GM19452 (cell line): ENCODE data around the gene TMEM18.

Source experiments
- ATAC-seq: cut with Tn5 transposase; IDR thresholded peaks from one replicate; pipeline ENCODE4 v1.9.1; 2021; ENCODE audit not compliant: unreplicated experiment

The TMEM18 gene

DNA sequence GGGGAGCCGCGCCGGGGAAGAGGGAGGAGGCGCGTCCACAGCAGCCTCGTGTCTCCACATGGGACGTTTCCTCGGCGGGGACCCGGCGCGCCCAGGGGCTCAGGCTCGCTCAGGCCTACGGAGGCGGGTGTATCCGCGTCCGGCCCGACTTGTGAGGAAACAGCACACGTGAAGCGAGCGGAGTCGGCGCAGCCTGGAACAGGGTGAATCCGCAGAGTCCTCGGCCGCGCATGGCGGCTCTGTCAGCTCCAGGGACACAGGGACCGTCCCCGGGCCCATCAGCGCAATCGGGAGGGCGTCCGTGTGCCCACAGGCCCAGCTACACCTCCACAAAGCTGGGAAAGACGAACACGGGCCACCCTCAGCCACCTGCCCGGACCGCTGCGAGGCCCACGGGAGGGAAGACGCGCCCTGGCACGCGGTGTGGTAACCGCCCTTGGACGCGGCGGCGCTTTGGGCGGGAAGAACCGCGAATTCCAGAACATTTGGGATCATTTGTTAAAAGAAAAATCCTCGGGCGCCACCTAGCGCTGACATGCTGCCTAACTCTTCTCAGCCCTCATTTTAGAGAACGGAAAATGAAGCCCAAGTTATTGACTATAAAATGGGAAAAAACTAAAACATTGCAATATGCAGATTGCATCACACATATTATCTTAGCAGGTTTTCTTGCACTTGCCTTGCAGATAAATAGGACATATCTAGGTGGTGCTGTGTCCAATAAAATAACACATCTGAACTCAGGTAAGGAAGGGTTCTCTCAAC lies 40.4 kb downstream of the TMEM18 start:
- no peak for ATAC-seq

DNA sequence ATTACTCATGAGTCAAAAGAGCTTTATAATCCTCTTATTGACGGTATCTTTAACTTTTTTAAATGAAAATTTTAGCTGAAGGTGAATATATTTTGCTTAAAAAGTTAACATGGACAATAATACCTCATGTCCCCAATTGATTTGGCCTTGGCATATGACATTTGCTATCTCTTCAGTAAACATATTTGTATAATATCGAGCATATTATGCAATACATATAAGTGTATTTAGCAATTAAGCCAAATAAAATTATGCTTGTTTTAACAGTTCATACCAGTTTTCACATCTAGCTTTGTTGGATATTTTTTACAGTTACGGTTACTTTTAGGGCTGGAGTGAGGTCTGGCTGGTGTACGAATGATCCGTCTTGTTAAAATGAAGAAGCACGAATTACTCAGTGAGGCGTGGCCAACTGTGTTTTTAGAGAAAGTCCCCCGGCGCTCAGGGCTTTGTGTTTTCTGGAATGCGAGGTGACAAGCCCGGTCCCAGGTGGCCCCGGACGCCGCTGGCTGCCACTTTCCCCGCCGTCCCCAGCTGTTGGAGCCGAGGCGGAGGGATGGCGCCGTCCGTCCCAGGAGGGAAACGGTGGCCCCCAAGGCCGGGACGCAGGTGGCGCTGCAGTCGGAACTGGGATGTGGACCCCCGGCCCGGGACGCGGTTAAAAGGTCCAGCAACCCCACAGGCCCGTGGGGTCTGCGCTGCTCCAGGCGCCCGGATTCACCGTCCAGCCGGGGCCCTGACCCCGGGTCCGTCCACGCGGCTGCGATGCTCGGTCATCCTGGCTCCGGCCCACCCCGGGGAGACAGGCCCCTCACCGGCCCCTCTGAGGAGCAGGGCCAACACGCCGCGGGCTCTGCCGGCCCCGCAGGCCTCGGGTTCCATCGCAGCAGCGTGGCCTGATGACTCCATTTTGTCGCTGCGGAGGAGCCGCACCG lies 41.3 kb downstream of the TMEM18 start:
- no peak for ATAC-seq

DNA sequence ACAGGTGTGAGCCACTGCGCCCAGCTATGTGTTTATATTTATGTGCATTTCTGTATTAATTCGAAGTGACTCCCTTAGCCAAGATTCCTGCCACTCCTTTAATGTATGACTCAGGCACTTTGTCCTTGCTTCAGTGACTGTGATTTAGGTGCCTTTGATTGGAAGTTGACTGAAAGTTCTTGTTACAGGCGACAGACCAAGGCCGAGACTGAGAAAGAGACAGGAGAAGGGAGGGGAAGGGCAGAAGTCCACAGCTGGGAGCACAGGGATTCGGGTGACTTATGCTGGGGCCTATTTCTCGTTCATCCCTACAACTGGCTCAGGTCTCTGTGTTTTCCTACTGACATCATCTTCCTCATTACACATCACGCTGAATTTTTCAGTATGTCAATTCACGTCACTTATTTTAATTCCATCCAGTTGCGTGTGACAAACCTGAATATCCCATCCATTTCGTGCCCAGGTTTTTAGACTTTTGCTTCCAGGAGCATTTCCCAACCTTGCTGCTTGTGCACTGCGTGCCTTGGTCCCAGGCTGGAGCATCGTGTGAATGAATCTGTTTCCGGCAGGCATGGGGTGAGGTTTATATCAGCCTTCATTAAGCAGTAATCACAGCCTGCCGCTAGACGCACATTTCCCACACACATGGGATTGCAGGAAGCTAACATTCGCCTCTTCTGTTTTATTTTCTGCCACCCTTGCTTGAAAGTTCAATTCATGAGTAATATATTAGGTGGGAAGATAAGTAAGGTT lies 42.4 kb downstream of the TMEM18 start:
- no peak for ATAC-seq

DNA sequence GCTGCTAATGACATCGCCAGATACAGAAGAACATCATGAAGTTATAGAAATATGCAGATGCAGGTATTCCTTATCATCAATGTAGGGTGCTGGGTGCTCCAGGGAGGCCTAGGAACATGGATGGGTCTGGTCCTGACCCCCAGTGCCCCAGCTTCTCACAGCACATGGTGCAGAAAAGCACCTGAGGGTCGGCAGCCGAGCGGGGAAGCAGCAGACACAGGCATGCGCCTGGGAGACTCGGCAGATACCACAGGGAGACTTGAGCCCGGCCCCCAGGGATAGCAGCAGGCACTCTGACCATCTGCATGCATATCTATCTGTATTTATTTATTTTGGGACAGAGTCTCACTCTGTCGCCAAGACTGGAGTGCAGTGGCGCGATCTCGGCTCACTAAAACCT lies 43.2 kb downstream of the TMEM18 start:
- ATAC-seq: no peak

DNA sequence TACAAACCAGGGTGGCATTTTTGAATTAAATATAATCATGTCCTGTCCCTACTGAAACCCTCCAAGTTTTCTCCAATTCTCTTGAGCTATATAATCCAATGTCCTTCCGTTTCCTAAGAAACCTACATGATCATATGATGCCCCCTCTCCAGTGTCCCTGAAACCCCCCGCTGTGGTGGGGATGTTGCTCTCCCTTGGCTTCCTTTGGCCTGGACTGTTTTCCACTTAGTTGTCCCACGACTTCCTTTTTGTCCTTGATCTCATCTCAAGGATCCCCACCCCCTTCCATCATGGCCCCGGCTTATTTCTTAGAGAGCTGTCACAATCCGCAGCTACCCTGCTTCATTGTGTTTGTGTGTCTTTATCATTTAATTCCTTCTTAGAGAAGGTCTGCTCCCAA lies 43.8 kb downstream of the TMEM18 start:
- no peak for ATAC-seq

DNA sequence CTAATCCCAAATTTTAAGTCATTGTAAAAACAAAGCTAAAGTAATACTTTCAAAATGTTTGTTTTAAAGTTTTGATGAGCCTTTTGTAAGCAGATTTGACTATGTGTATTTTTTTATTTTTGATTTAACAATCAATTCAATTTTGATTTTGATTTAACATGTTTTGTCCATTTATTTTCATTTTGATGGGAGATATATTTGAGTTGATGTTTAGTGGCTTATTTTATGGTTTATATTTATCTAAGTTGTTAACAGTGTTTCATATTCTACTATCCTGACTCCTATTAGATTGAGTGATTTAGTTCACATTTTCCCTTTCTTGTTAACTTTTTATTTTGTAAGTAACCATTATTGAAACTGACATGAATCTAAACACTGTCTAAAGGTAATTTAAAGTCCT lies 44.7 kb downstream of the TMEM18 start:
- no peak for ATAC-seq

DNA sequence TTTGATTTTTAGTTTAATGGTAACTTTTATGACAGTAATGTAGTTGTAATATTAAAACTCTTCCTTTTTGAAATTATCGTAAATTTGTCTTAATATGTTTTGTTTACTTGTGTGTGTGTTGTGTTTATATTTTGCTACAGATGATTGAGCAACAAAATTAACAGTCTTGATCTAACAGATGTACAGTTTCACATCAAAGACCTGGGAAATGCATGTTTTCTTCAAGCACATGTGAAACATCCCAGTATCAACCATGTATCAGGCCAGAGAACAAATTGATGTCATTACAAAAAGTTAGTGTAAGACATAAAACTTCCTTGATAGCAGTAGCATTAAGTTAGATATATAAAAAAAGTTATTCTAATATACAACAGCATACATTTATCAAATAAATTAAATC lies 45.5 kb downstream of the TMEM18 start:
- no peak for ATAC-seq

DNA sequence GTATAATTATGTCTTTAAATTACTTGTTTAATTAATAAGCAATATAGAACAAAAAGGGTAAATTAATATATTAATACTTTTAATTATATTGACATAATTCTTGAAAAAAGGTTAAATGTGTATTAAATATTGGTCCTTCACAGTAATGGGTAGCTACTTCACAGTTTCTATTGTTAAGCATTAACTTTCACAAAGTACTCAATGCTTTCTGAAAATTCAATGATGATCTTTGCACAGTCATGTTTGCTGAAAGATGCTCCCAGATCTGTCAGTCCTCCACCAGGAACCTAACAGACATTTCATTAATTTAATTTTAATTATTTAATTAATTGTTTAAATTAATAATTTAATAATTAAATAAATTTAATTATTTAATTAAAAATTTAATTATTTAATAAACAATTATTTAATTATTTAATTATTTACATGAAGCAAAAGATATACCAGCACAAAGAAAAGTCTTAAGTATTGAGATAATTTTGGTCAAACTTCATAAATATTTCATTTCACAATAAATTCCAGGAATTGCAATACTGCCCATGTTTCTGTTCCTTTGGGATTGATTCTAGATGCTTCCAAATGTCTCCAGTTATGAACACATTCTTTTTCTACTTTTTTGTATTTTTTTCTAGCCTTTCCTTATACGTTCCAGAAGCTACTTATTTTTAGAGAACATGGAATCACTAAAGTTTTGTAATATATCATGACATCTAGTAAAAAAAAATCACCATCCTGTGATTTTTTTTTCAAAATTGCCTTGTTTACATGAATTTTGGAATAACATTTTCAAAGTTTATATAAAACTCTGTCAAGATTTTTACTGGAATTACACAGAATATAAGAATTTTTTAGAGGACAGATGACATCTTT lies 46.5 kb downstream of the TMEM18 start:
- no peak for ATAC-seq

DNA sequence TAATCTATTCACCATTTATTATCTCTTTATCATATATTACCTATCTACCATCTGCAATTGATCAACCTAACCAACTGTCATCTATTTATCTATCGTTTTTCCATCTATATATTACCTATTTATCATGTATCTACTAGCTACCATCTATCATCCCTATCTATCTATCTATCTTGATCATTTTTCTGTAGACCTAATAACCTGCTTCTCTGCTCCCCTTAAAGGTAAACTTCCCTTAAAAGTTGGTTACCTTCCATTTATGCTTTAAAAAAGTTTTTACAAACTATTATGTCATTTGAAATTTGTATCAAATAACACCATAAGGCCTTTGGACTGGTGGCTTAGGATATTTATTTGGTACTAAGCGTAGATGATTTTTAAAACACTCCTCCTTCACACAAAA lies 47.2 kb downstream of the TMEM18 start:
- no peak for ATAC-seq

DNA sequence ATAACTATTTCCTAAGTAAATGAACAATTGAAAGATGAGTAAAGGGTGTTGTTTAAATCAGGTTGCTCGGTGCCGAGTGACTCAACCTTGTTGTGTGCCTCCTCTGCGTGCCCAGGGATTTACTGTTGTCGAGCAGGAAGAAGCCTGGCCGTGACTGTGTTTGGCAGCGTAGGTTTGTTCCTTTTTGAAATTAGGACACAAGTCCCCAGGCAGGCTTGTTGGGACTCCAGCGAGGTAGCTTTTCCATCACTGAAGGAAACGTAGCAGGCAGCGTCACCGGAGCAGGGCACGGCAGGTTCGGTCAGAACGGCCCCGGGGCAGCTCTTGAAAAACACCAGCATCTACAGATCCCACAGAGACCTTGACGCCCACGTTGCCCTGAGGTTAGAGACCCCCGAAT lies 48.6 kb downstream of the TMEM18 start:
- no peak for ATAC-seq

DNA sequence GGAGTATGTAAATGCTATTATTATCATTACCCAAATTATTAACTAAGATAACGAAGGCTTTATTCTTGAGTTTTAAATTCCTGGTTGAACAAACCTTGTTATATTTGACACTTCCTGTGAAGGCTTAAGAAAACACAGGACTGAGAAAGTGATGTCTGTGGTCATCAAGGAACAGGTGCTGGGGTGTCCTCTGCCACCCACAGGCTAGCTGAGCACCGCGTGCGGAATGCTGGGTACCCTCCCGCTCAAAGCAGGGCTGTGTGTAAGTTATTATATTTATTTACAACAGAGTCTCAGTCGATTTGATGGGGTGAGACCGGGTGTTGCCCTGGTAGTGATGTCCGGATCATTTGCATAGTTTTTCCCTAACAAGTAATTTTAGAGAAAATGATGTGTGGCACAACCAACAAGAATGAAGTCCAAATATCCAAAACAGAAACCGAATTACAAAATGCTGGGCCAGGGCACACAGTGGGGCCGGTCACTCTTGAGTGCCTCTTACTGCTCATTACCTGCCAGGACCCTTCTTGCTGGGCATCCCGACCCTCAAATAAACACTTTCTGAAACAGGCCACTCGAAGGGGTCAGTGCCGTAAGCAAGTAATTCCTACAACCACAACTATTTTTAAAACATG lies 49.2 kb downstream of the TMEM18 start:
- no peak for ATAC-seq

DNA sequence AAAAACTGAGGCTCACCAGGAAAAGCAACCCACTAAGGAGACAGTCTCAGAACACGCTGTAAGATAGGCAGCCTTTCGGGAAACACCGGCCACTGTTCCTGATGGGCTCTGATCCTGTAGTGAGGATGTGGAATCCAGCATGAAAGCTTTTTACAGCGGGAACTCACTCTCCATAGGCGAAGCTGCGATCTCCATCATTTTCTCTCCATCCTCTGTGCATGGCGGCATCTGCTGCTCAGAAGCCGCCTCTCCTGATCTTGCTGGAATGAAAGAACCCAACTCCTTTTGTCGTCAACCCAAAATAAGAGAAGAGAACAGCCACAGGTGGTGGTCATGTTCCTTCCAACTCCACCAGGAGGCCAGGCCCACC lies 49.9 kb downstream of the TMEM18 start:
- no peak for ATAC-seq

DNA sequence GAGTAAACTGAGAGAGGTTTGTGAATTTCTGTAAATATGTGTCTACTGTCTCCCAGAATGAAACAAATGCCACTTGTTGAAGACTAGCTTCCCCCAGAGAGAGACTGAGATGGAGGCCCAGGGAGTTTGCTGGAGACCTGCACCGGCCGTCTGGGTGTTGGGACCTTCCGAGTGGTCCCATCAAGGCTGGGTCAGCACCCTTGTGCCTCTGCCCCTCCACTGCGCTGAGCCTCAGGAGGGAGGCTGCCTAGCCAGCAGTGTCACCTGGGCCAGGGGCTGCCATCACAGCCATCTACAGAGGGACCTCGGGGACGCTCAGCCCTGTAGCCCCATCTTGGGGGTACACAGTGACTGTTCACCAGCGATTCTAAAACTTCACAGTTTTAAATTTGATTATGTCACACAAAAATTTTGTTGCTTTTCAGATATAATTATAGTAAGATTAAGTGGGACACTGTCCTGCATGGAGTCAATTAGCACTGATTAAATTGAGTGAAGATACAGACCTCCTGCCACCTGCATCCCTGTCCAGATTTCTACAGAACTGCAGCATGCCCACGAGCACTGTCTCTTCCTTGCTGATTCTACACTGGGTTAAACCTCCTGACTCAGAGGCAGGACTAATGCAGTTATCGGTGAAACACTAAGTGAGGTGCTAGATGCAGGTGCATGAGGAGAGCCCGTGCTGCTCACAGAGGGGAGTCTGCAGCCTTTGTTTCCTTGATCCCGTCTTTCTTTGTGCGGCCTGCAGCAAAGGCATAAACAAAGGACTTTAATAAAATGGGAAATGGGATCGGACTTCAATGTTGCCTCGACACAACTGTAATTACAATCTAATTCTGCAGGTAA lies 50.5 kb downstream of the TMEM18 start:
- no peak for ATAC-seq

DNA sequence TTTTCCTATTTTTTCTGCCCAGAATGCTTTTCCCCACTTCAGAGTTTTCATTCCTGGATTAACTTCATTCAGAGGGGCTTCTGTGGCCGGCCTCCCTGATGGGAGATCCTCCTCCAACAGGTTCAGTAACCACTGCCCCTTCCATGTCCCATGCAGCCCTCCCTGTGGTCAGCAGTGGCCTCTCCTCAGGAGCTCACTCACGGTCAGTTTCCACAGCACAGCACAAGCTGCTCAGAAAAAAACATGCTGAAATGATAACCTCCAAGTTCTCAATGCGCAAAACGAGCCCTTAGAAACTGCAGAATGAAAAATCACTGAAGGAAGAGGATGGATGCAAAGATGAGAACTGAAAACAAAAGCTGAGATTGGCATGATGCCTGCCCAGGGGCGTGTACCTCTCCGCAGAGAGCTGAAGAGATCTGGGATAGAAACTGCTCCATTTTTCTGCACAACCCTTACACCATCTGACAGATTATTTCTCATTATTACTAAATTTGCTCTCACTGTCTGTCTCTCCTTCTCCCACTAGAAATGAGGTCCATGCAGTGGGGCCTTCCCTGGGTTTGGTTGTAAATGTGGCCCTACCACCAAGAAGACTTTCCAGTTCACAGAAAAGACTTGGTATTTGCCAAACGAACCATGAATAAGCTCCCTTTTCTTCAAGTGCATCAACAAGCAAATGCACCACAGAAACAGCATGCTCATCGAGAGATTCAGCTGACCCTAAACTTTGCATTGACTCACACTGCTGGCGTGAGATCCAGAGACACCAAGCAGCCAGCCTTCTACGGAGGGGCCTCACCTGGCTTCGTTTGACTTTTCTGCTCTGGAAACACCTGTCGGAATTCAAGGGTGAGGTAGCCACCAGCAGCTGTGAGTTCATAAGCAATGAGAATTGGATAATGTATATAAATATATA lies 51.5 kb downstream of the TMEM18 start:
- ATAC-seq: no peak

DNA sequence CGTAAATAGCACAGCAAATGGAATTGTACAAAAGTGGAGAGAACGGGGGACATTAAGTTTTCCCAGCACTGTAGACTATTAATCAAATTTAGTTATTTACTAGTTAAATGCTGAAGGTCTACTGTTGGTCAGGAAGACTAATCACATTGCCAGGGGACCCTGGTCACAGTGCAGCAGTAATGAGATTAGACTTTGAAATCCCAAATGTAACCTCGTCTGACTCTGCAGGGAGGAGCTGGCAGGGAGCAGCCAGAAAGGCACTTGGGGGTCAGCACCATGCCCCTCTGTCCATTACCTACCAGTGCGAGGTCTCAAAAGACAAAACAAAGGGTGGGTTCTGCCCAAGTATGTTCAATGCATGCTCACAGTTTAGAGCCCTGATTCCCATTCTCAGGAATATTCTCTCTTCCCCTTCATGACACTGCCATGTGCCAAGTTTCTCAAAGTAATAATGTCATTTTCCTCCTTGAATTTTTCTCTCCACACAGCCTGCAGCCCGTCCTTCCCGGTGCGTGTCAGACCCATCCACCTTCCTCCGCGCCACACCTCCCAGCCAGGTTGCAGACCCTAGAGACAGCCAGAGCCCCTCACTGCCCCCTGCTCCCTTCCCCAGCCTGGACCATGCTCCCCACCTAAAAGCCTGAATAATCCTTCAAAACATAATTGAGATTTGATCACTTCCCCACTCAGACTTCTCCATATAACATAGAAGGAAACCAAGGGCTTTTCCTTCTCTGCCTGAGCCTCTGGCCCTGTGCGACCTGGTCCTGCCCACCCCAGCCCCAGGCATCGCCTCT lies 52.5 kb downstream of the TMEM18 start:
- no peak for ATAC-seq

DNA sequence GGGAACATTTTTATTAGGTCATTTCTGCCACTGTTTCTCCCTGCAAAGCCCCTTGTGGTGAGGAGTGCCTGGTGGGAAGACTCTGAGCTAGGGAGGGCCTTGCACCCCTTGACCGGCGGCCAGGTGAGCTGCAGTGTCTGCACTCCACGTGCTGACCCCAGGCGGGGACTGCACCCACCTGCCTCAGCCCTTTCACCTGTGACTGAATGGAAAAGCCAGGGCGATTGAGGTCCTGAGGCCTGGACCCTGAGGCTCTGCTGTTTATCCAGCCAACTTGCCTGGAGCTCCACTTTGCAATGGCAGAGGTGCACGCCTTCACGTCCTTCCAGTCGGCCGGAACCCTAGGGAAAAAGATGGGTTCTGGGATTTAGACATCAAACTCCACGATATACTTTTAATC lies 53.1 kb downstream of the TMEM18 start:
- no peak for ATAC-seq

DNA sequence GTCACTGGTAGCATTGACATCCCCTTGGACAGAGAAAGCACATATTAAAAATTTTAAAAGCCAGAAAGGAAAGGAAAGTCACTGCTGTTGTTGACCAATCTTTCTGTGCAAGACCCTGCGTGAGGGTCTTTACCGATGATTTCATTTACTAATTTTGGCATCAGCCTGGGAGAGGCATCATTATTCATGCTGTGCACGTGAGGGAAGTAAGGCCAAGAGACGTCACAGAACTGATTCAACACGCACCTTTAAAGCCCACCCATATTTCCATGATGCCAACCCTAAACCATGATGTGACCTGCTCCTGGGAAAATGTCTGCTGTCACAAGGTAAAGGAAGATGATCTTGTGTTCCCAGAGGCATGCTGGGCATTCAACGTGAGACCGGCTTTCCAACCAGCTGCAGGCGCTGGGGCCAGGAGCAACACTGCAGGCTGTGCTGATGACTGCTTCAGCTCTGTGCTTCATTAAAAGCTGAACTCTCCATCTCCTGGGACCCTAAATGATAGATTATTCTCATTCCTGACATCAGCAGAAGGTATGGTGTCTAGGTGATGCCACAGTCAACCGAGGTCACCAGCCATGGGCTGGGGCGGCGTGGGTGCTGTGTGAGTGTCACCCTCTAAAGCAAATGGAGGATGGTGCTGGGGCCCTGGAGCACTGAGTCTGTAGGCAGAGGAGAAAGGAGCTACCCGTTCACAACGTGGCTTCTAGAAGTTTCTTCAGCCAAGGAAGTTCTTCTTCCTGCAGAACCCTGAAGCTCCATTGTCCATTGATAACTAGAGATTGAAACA lies 53.9 kb downstream of the TMEM18 start:
- no peak for ATAC-seq
